ENCODE results near the gene PROP1. TPM values are rescaled to one million over a fixed set of nuclear protein-coding genes. Genes with fewer than 3 reads are reported as not detected.

Gene PROP1
- total RNA-seq, 1 experiment from 2014 or later = not detected

DNA sequence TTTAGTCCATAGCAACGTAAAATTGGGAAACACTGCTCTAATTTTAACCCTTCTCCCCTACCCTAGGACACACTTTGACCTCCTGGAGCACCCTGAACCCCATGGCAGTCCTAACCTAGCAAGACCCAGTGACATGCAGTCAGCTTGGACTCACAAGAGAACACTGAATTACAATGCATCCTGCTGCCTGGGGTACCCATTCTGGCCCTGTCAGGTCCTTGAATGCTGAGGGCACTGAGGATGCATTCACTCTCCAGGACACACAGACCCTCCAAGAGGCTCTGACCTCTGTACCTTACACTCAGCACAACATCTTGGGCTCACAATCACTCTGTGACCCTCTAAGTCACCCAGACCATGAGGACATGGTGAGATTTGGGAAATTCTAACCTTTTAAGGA is 1.8 kb upstream of the PROP1 start:
- Histone ChIP-seq H3K9me2 (ENCODE audit: insufficient read depth) (no peaks in the 10 kb centered on the region), H3K4me2 (ENCODE audit: low read length) (no peak overlapping the region), H2AFZ (ENCODE audit: low read depth, low read length, poor library complexity, severe bottlenecking) (no peak overlapping the region), H3K27ac (ENCODE audit: low read depth, low read length) (no peak overlapping the region), H3K27me3 (ENCODE audit: insufficient read depth, low read length) (peaks cover 16% of the 10 kb centered on the region), H3K36me3 (ENCODE audit: control insufficient read depth in 1 of 2, insufficient read depth in 2 of 2, low read length in 2 of 2) (no peaks in the 10 kb centered on the region), H3K79me2 (ENCODE audit: insufficient read depth, low read length) (no peaks in the 10 kb centered on the region), H3K9me3 (ENCODE audit: control insufficient read depth in 1 of 2, insufficient read depth in 1 of 2, low read depth in 1 of 2, low read length in 2 of 2) (no peaks in the 10 kb centered on the region), H3K4me1 (ENCODE audit: control insufficient read depth in 1 of 2, insufficient read depth in 2 of 2, low read length in 2 of 2) (no peaks in the 10 kb centered on the region), H3K4me3 (replicated peaks in 1 of 2; ENCODE audit: low read depth in 1 of 2, low read length in 2 of 2) (no peak overlapping the region), H4K20me1 (ENCODE audit: insufficient read depth) (no peaks in the 10 kb centered on the region), H3K9ac (ENCODE audit: low read length) (no peak overlapping the region)
- POLR2A ChIA-PET = no interaction called here
- CTCF ChIA-PET = no interaction called here
- no peak for DNase-seq (ENCODE audit: low read depth, low spot score)
- RAD21 ChIA-PET (ENCODE audit: low non-redundant PET in 1 of 2, low total read pairs in 2 of 2, uncharacterized antibody in 2 of 2, unreplicated experiment in 2 of 2) = no interaction called here
- ATAC-seq = no peak
- intact Hi-C loops (cut with micrococcal nuclease) = no loop called here
- TF ChIP-seq EZH2phosphoT487 (IDR thresholded peaks at IDR 0.05; ENCODE audit: borderline replicate concordance) (no peak), CBX3 (IDR thresholded peaks at IDR 0.05; ENCODE audit: low read depth) (no peak), CEBPB (IDR thresholded peaks at IDR 0.05; ENCODE audit: low read depth) (no peak), POLR2A (IDR thresholded peaks at IDR 0.05; ENCODE audit: borderline replicate concordance, extremely low read depth, insufficient read depth, insufficient read length) (no peak), FOSL1 (IDR thresholded peaks at IDR 0.05; ENCODE audit: low read depth) (no peak)
- TF ChIP-seq, protein P1, sequence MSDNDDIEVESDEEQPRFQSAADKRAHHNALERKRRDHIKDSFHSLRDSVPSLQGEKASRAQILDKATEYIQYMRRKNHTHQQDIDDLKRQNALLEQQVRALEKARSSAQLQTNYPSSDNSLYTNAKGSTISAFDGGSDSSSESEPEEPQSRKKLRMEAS (IDR thresholded peaks at IDR 0.05) = no peak
- TF ChIP-seq, protein P2, sequence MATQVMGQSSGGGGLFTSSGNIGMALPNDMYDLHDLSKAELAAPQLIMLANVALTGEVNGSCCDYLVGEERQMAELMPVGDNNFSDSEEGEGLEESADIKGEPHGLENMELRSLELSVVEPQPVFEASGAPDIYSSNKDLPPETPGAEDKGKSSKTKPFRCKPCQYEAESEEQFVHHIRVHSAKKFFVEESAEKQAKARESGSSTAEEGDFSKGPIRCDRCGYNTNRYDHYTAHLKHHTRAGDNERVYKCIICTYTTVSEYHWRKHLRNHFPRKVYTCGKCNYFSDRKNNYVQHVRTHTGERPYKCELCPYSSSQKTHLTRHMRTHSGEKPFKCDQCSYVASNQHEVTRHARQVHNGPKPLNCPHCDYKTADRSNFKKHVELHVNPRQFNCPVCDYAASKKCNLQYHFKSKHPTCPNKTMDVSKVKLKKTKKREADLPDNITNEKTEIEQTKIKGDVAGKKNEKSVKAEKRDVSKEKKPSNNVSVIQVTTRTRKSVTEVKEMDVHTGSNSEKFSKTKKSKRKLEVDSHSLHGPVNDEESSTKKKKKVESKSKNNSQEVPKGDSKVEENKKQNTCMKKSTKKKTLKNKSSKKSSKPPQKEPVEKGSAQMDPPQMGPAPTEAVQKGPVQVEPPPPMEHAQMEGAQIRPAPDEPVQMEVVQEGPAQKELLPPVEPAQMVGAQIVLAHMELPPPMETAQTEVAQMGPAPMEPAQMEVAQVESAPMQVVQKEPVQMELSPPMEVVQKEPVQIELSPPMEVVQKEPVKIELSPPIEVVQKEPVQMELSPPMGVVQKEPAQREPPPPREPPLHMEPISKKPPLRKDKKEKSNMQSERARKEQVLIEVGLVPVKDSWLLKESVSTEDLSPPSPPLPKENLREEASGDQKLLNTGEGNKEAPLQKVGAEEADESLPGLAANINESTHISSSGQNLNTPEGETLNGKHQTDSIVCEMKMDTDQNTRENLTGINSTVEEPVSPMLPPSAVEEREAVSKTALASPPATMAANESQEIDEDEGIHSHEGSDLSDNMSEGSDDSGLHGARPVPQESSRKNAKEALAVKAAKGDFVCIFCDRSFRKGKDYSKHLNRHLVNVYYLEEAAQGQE (IDR thresholded peaks at IDR 0.05; ENCODE audit: low read depth) = no peak
- BruUV-seq (replicated peaks) = no TSS peak

DNA sequence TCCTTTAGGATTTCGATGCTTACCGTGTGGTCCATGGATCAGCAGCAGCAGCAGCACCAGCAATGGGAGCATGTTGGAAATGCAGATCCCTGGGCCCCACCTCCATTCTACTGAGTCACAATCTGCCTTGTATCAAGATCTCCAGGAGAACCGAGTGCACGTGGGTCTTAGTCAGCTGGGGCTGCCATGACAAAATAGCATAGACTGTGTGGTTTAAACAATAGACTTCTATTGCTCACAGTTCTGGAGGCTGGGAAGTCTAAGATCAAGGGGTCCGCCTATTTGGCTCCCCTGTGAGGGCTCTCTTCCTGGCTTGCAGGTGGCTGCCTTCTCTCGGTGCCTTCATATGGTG is 1.3 kb upstream of the PROP1 start:
- no peaks in the 10 kb centered on the region for H4K20me1 ChIP-seq (ENCODE audit: insufficient read depth)
- no peak overlapping the region for H3K9ac ChIP-seq (ENCODE audit: low read length)
- H3K27ac ChIP-seq (ENCODE audit: low read depth, low read length) = no peak overlapping the region
- no peaks in the 10 kb centered on the region for H3K36me3 ChIP-seq (ENCODE audit: control insufficient read depth in 1 of 2, insufficient read depth in 2 of 2, low read length in 2 of 2)
- peaks cover 16% of the 10 kb centered on the region for H3K27me3 ChIP-seq (ENCODE audit: insufficient read depth, low read length)
- no peak overlapping the region for H2AFZ ChIP-seq (ENCODE audit: low read depth, low read length, poor library complexity, severe bottlenecking)
- no peaks in the 10 kb centered on the region for H3K9me3 ChIP-seq (ENCODE audit: control insufficient read depth in 1 of 2, insufficient read depth in 1 of 2, low read depth in 1 of 2, low read length in 2 of 2)
- DNase-seq (ENCODE audit: low read depth, low spot score) (no peak), ATAC-seq (no peak)
- ChIA-PET RAD21 (ENCODE audit: low non-redundant PET in 1 of 2, low total read pairs in 2 of 2, uncharacterized antibody in 2 of 2, unreplicated experiment in 2 of 2) (no interaction called here), CTCF (no interaction called here), POLR2A (no interaction called here)
- intact Hi-C loops (cut with micrococcal nuclease) = no loop called here
- no peaks in the 10 kb centered on the region for H3K4me1 ChIP-seq (ENCODE audit: control insufficient read depth in 1 of 2, insufficient read depth in 2 of 2, low read length in 2 of 2)
- no peak overlapping the region for H3K4me3 ChIP-seq (replicated peaks in 1 of 2; ENCODE audit: low read depth in 1 of 2, low read length in 2 of 2)
- no peaks in the 10 kb centered on the region for H3K9me2 ChIP-seq (ENCODE audit: insufficient read depth)
- H3K4me2 ChIP-seq (ENCODE audit: low read length) = no peak overlapping the region
- no peaks in the 10 kb centered on the region for H3K79me2 ChIP-seq (ENCODE audit: insufficient read depth, low read length)
- BruUV-seq (replicated peaks) = no TSS peak
- TF ChIP-seq SRF (IDR thresholded peaks at IDR 0.05; ENCODE audit: low read depth) (no peak), SIN3A (IDR thresholded peaks at IDR 0.05; ENCODE audit: low read depth) (no peak), TCF7L2 (IDR thresholded peaks at IDR 0.05; ENCODE audit: borderline replicate concordance, extremely low read depth, insufficient read depth, insufficient read length) (no peak), POLR2A (IDR thresholded peaks at IDR 0.05; ENCODE audit: borderline replicate concordance, extremely low read depth, insufficient read depth, insufficient read length) (no peak), RAD21 (IDR thresholded peaks at IDR 0.05; ENCODE audit: low read depth) (no peak), ZFX (IDR thresholded peaks at IDR 0.05) (no peak)
- TF ChIP-seq, protein P3, sequence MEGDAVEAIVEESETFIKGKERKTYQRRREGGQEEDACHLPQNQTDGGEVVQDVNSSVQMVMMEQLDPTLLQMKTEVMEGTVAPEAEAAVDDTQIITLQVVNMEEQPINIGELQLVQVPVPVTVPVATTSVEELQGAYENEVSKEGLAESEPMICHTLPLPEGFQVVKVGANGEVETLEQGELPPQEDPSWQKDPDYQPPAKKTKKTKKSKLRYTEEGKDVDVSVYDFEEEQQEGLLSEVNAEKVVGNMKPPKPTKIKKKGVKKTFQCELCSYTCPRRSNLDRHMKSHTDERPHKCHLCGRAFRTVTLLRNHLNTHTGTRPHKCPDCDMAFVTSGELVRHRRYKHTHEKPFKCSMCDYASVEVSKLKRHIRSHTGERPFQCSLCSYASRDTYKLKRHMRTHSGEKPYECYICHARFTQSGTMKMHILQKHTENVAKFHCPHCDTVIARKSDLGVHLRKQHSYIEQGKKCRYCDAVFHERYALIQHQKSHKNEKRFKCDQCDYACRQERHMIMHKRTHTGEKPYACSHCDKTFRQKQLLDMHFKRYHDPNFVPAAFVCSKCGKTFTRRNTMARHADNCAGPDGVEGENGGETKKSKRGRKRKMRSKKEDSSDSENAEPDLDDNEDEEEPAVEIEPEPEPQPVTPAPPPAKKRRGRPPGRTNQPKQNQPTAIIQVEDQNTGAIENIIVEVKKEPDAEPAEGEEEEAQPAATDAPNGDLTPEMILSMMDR (IDR thresholded peaks at IDR 0.05 in 2 of 3, conservative IDR thresholded peaks at IDR 0.05 in 1 of 3; ENCODE audit: borderline replicate concordance in 1 of 3, insufficient read depth in 1 of 3, low read depth in 2 of 3, low read length in 2 of 3) = no peak
- TF ChIP-seq, protein P4, sequence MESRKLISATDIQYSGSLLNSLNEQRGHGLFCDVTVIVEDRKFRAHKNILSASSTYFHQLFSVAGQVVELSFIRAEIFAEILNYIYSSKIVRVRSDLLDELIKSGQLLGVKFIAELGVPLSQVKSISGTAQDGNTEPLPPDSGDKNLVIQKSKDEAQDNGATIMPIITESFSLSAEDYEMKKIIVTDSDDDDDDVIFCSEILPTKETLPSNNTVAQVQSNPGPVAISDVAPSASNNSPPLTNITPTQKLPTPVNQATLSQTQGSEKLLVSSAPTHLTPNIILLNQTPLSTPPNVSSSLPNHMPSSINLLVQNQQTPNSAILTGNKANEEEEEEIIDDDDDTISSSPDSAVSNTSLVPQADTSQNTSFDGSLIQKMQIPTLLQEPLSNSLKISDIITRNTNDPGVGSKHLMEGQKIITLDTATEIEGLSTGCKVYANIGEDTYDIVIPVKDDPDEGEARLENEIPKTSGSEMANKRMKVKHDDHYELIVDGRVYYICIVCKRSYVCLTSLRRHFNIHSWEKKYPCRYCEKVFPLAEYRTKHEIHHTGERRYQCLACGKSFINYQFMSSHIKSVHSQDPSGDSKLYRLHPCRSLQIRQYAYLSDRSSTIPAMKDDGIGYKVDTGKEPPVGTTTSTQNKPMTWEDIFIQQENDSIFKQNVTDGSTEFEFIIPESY (IDR thresholded peaks at IDR 0.05; ENCODE audit: extremely low read depth, insufficient replicate concordance, low read length) = no peak
